ENCODE measurements around the gene SLC16A11. TPM values are rescaled to one million over a fixed set of nuclear protein-coding genes. Genes with fewer than 3 reads are reported as not detected.

Gene SLC16A11
- total and polyA plus RNA-seq, 3 experiments from 2014 or later: 1.3 to 1.8 (median 1.6) TPM

GRCh38 chr17:7041607-7042500 lies 2.0 kb downstream of the SLC16A11 start:
- H3K27ac ChIP-seq (ENCODE audit: low read depth, low read length): no peak overlapping the region
- H3K27ac Mint-ChIP-seq: peak overlapping the region; percentile 93 to 99 (median 94)
- H3K4me3 ChIP-seq (ENCODE audit: low read length): peak overlapping the region; percentile 60
- no peaks in the 10 kb centered on the region for H3K36me3 Mint-ChIP-seq
- H3K27me3 Mint-ChIP-seq: no peaks in the 10 kb centered on the region
- peak in 3 of 5 donors; percentile 30 to 72 (median 39) for DNase-seq
- peaks cover 31% of the 10 kb centered on the region for H3K4me1 ChIP-seq (ENCODE audit: insufficient read depth, low read length)
- POLR2A ChIA-PET: interaction anchor here (0.6 to 1.2 kb wide), 4 partner anchors 18 to 1452 kb away, joined by 3 to 7 read pairs (median 4); a partner anchor contains a TSS
- no peaks in the 10 kb centered on the region for H3K9me3 Mint-ChIP-seq
- H3K27me3 ChIP-seq (ENCODE audit: insufficient read depth, low read length, poor library complexity, severe bottlenecking): no peaks in the 10 kb centered on the region
- peak overlapping the region; percentile 81 to 90 (median 84) for H3K4me3 Mint-ChIP-seq
- CTCF ChIA-PET: interaction anchor here (1.3 to 10.0 kb wide), 6 partner anchors 9 to 255 kb away, joined by 3 to 169 read pairs (median 5); no protein-coding TSS in a partner anchor
- H3K36me3 ChIP-seq (ENCODE audit: insufficient read depth, low read length): no peaks in the 10 kb centered on the region
- no peaks in the 10 kb centered on the region for H3K9me3 ChIP-seq (ENCODE audit: low read length)
- peaks cover 31 to 59% (median 38%) of the 10 kb centered on the region in 3 donors for H3K4me1 Mint-ChIP-seq

- Mint-ChIP-seq H3K27me3 (no peaks in the 10 kb centered on the region), H3K27ac (peak overlapping the region in 5 of 8 donors; percentile 8 to 96 (median 67)), H3K4me3 (peak overlapping the region in 2 of 7 donors; percentile 42 to 76), H3K36me3 (peaks cover 0 to 6% (median 0%) of the 10 kb centered on the region in 3 donors), H3K9me3 (no peaks in the 10 kb centered on the region), H3K4me1 (peaks cover 35 to 62% (median 42%) of the 10 kb centered on the region in 3 donors)
- Histone ChIP-seq H3K4me1 (ENCODE audit: insufficient read depth, low read length) (peaks cover 32% of the 10 kb centered on the region), H3K36me3 (ENCODE audit: insufficient read depth, low read length) (no peaks in the 10 kb centered on the region), H3K27ac (ENCODE audit: low read depth, low read length) (no peak overlapping the region), H3K9me3 (ENCODE audit: low read length) (no peaks in the 10 kb centered on the region), H3K27me3 (ENCODE audit: insufficient read depth, low read length, poor library complexity, severe bottlenecking) (no peaks in the 10 kb centered on the region), H3K4me3 (ENCODE audit: low read length) (no peak overlapping the region)
- CTCF ChIA-PET: interaction anchor here (1.9 to 10.0 kb wide), 2 partner anchors 19 to 96 kb away, joined by 4 to 169 read pairs; no protein-coding TSS in a partner anchor
- no peak for DNase-seq
- POLR2A ChIA-PET: no interaction called here
Measured at GRCh38 chr17:7039832-7040231, 4.1 kb downstream of the SLC16A11 start.

- H3K36me3 Mint-ChIP-seq: peaks cover 0 to 6% (median 0%) of the 10 kb centered on the region in 3 donors
- H3K9me3 Mint-ChIP-seq: no peaks in the 10 kb centered on the region
- Histone ChIP-seq H3K27me3 (ENCODE audit: insufficient read depth, low read length, poor library complexity, severe bottlenecking) (no peaks in the 10 kb centered on the region), H3K4me3 (ENCODE audit: low read length) (no peak overlapping the region), H3K4me1 (ENCODE audit: insufficient read depth, low read length) (peaks cover 44% of the 10 kb centered on the region), H3K9me3 (ENCODE audit: low read length) (no peaks in the 10 kb centered on the region), H3K27ac (ENCODE audit: low read depth, low read length) (no peak overlapping the region), H3K36me3 (ENCODE audit: insufficient read depth, low read length) (no peaks in the 10 kb centered on the region)
- CTCF ChIA-PET: interaction anchor here (1.0 to 10.0 kb wide), 5 partner anchors 17 to 123 kb away, joined by 3 to 169 read pairs (median 4); no protein-coding TSS in a partner anchor
- H3K4me3 Mint-ChIP-seq: peak overlapping the region in 5 of 7 donors; percentile 5 to 84 (median 60)
- peak overlapping the region in 5 of 8 donors; percentile 35 to 93 (median 56) for H3K27ac Mint-ChIP-seq
- H3K27me3 Mint-ChIP-seq: no peaks in the 10 kb centered on the region
- no peak for DNase-seq
- POLR2A ChIA-PET: interaction anchor here (0.7 kb wide), 1 partner anchor 885 kb away, joined by 3 read pairs; no protein-coding TSS in a partner anchor
- H3K4me1 Mint-ChIP-seq: peaks cover 42 to 69% (median 56%) of the 10 kb centered on the region in 3 donors
Measured at GRCh38 chr17:7038025-7038862, 5.6 kb downstream of the SLC16A11 start.

GRCh38 chr17:7035591-7036368 lies 8.1 kb downstream of the SLC16A11 start, which contains the start of gene SLC16A13:
Gene SLC16A13 (plus strand): TSS chr17:7036015. CDS start chr17:7036383, 368 bp downstream.
- H3K4me1 Mint-ChIP-seq: peaks cover 45 to 65% (median 52%) of the 10 kb centered on the region in 3 donors
- H3K27me3 Mint-ChIP-seq: no peaks in the 10 kb centered on the region
- peak; percentile 96 to 99 (median 98) for DNase-seq
- no peaks in the 10 kb centered on the region for H3K36me3 ChIP-seq (ENCODE audit: insufficient read depth, low read length)
- peak within 1 kb of the TSS; percentile 86 to 98 (median 94) for H3K4me3 Mint-ChIP-seq
- H3K27ac ChIP-seq (ENCODE audit: low read depth, low read length): peak within 1 kb of the TSS; percentile 98
- H3K4me3 ChIP-seq (ENCODE audit: low read length): peak within 1 kb of the TSS; percentile 99
- ChIA-PET POLR2A (interaction anchor here (0.5 to 1.6 kb wide), 16 partner anchors 9 to 1175 kb away, joined by 3 to 21 read pairs (median 4); partner anchors contain the start of genes ACADVL, AURKB, DLG4 and DVL2), CTCF (interaction anchor here (0.7 to 3.3 kb wide), 12 partner anchors 10 to 192 kb away, joined by 3 to 14 read pairs (median 4); partner anchors contain the start of gene BCL6B)
- H3K4me1 ChIP-seq (ENCODE audit: insufficient read depth, low read length): peaks cover 52% of the 10 kb centered on the region
- no peaks in the 10 kb centered on the region for H3K27me3 ChIP-seq (ENCODE audit: insufficient read depth, low read length, poor library complexity, severe bottlenecking)
- H3K36me3 Mint-ChIP-seq: peaks cover 0 to 6% (median 0%) of the 10 kb centered on the region in 3 donors
- peaks cover 0 to 2% (median 0%) of the 10 kb centered on the region in 5 donors for H3K9me3 Mint-ChIP-seq
- no peaks in the 10 kb centered on the region for H3K9me3 ChIP-seq (ENCODE audit: low read length)
- peak within 1 kb of the TSS; percentile 95 to 99 (median 98) for H3K27ac Mint-ChIP-seq

- Histone ChIP-seq H3K4me1 (ENCODE audit: insufficient read depth, low read length) (peaks cover 58% of the 10 kb centered on the region), H3K9me3 (ENCODE audit: low read length) (no peaks in the 10 kb centered on the region), H3K4me3 (ENCODE audit: low read length) (peak overlapping the region; percentile 99), H3K27ac (ENCODE audit: low read depth, low read length) (peak overlapping the region; percentile 98), H3K27me3 (ENCODE audit: insufficient read depth, low read length, poor library complexity, severe bottlenecking) (no peaks in the 10 kb centered on the region), H3K36me3 (ENCODE audit: insufficient read depth, low read length) (no peaks in the 10 kb centered on the region)
- ChIA-PET CTCF (interaction anchor here (0.7 to 3.3 kb wide), 11 partner anchors 10 to 192 kb away, joined by 3 to 14 read pairs (median 5); partner anchors contain the start of gene BCL6B), POLR2A (interaction anchor here (0.5 to 1.6 kb wide), 14 partner anchors 11 to 1175 kb away, joined by 3 to 21 read pairs (median 4); partner anchors contain the start of genes ACADVL, AURKB, DLG4 and DVL2)
- Mint-ChIP-seq H3K27me3 (no peaks in the 10 kb centered on the region), H3K9me3 (peaks cover 0 to 2% (median 0%) of the 10 kb centered on the region in 5 donors), H3K27ac (peak overlapping the region; percentile 95 to 99 (median 98)), H3K4me3 (peak overlapping the region; percentile 86 to 98 (median 94)), H3K4me1 (peaks cover 52 to 72% (median 55%) of the 10 kb centered on the region in 3 donors), H3K36me3 (peaks cover 0 to 6% (median 0%) of the 10 kb centered on the region in 3 donors)
- DNase-seq: peak in 4 of 5 donors; percentile 32 to 67 (median 65)
Measured at GRCh38 chr17:7034955-7035590, 8.8 kb downstream of the SLC16A11 start.

- H3K4me3 Mint-ChIP-seq: peak overlapping the region; percentile 53 to 82 (median 62)
- CTCF ChIA-PET: interaction anchor here (1.6 kb wide), 1 partner anchor 16 kb away, joined by 3 read pairs; no protein-coding TSS in a partner anchor
- no peaks in the 10 kb centered on the region for H3K27me3 Mint-ChIP-seq
- no peaks in the 10 kb centered on the region for H3K36me3 Mint-ChIP-seq
- peak overlapping the region in 7 of 8 donors; percentile 47 to 88 (median 78) for H3K27ac Mint-ChIP-seq
- peaks cover 52% of the 10 kb centered on the region for H3K4me1 ChIP-seq (ENCODE audit: insufficient read depth, low read length)
- H3K9me3 ChIP-seq (ENCODE audit: low read length): no peaks in the 10 kb centered on the region
- H3K4me3 ChIP-seq (ENCODE audit: low read length): peak overlapping the region; percentile 59
- H3K36me3 ChIP-seq (ENCODE audit: insufficient read depth, low read length): no peaks in the 10 kb centered on the region
- DNase-seq: peak in 2 of 5 donors; percentile 29 to 39
- peaks cover 0 to 2% (median 0%) of the 10 kb centered on the region in 5 donors for H3K9me3 Mint-ChIP-seq
- peaks cover 37 to 45% (median 38%) of the 10 kb centered on the region in 3 donors for H3K4me1 Mint-ChIP-seq
- H3K27me3 ChIP-seq (ENCODE audit: insufficient read depth, low read length, poor library complexity, severe bottlenecking): no peaks in the 10 kb centered on the region
- POLR2A ChIA-PET: no interaction called here
- H3K27ac ChIP-seq (ENCODE audit: low read depth, low read length): no peak overlapping the region
Measured at GRCh38 chr17:7029659-7030058, 14.2 kb downstream of the SLC16A11 start.
